IMR-90 (cell line): ENCODE measurements around the gene SNX5. TPM values are rescaled to one million over a fixed set of nuclear protein-coding genes. Genes with fewer than 3 reads are reported as not detected.

Experiments
- ATAC-seq: fragments of 200-7000 bp; cut with Tn5 transposase; 2 replicates; pipeline ENCODE4 v1.9.1; 2020; ENCODE audit warnings: low read depth, mild to moderate bottlenecking, moderate library complexity
- BruUV-seq: library from RNA; stranded (reverse); fragments of 400-500 nt; replicated peaks from 2 replicates; lab custom pipeline; 2021; lab: Mats Ljungman, UMichigan
- CTCF ChIA-PET: fragments of 300-600 bp; formaldehyde crosslinking; extraction: SDS; loops from one replicate; lab custom pipeline; 2021; ENCODE audit warnings: antibody characterized with exemption; lab: Yijun Ruan, JAX
- POLR2A ChIA-PET: fragments of 300-600 bp; sonication (Branson Sonifier 250); formaldehyde crosslinking; loops from one replicate; lab custom pipeline; 2022; ENCODE audit warnings: antibody characterized with exemption; ENCODE audit not compliant: unreplicated experiment; lab: Charles Lee
- DNase-seq: peaks from one replicate; pipeline ENCODE4 v3.0.0; 2013
- H2AFZ ChIP-seq: replicated peaks from 2 replicates; pipeline ENCODE3; 2013; ENCODE audit warnings: low read length, mild to moderate bottlenecking; ENCODE audit not compliant: poor library complexity
- H2AK5ac ChIP-seq: 2 replicates; pipeline ENCODE4 v1.6.1; 2013; ENCODE audit warnings: low read depth, low read length, inconsistent platforms
- H2AK9ac ChIP-seq: replicated peaks from 2 replicates; pipeline ENCODE3; 2013; ENCODE audit warnings: mild to moderate bottlenecking, low read depth, low read length, moderate library complexity; ENCODE audit not compliant: poor library complexity
- H2BK120ac ChIP-seq: 2 replicates; pipeline ENCODE4 v1.6.1; 2013; ENCODE audit warnings: low read depth, low read length, inconsistent platforms
- H2BK15ac ChIP-seq: 3 replicates; pipeline ENCODE4 v1.6.1; 2013; ENCODE audit warnings: low read depth, low read length, inconsistent platforms
- H2BK20ac ChIP-seq: 2 replicates; pipeline ENCODE4 v1.6.1; 2013; ENCODE audit warnings: low read depth, mild to moderate bottlenecking, inconsistent platforms, low read length, moderate library complexity
- H2BK5ac ChIP-seq: 2 replicates; pipeline ENCODE4 v1.6.1; 2013; ENCODE audit warnings: mild to moderate bottlenecking, low read depth, low read length, inconsistent platforms; ENCODE audit not compliant: poor library complexity, severe bottlenecking
- H3K14ac ChIP-seq: replicated peaks from 2 replicates; pipeline ENCODE4 v1.6.1; 2013; ENCODE audit warnings: low read depth, low read length, inconsistent platforms
- H3K18ac ChIP-seq: 2 replicates; pipeline ENCODE4 v1.6.1; 2013; ENCODE audit warnings: low read depth, low read length, control low read depth
- H3K23ac ChIP-seq: 2 replicates; pipeline ENCODE4 v1.6.1; 2013; ENCODE audit warnings: low read depth, low read length, inconsistent platforms
- H3K27ac ChIP-seq: 2 replicates; pipeline ENCODE4 v1.5.1; 2013; ENCODE audit warnings: mild to moderate bottlenecking, control low read depth, low read length; ENCODE audit not compliant: insufficient read depth
- H3K27me3 ChIP-seq: 2 replicates; pipeline ENCODE4 v1.6.1; 2013; ENCODE audit warnings: low read length; ENCODE audit not compliant: control insufficient read depth, insufficient read depth
- H3K36me3 ChIP-seq: 2 replicates; pipeline ENCODE4 v1.6.1; 2013; ENCODE audit warnings: low read length, mixed read lengths; ENCODE audit not compliant: control insufficient read depth, insufficient read depth
- H3K4ac ChIP-seq: 2 replicates; pipeline ENCODE4 v1.6.1; 2013; ENCODE audit warnings: low read depth, low read length, inconsistent platforms
- H3K4me1 ChIP-seq: 2 replicates; pipeline ENCODE4 v1.6.1; 2013; ENCODE audit warnings: low read length, mixed read lengths; ENCODE audit not compliant: control insufficient read depth, insufficient read depth
- H3K4me2 ChIP-seq: 2 replicates; pipeline ENCODE4 v1.6.1; 2013; ENCODE audit warnings: low read depth, mild to moderate bottlenecking, control low read depth, low read length, moderate library complexity
- H3K4me3 ChIP-seq: 2 replicates; pipeline ENCODE4 v1.5.1; 2013; ENCODE audit warnings: low read depth, mild to moderate bottlenecking, control low read depth, low read length, moderate library complexity; ENCODE audit not compliant: insufficient read depth
- H3K56ac ChIP-seq: 2 replicates; pipeline ENCODE4 v1.6.1; 2013; ENCODE audit warnings: low read length, inconsistent platforms; ENCODE audit not compliant: insufficient read depth; ENCODE audit errors: extremely low read depth
- H3K79me1 ChIP-seq, 2 experiments: 2 replicates each; pipeline ENCODE4 v1.6.1; 2013; ENCODE audit warnings: low read length in 2 of 2, inconsistent platforms in 1 of 2, low read depth in 1 of 2
- H3K9ac ChIP-seq: 2 replicates; pipeline ENCODE4 v1.6.1; 2013; ENCODE audit warnings: low read depth, low read length, control low read depth
- H3K9me1 ChIP-seq: 2 replicates; pipeline ENCODE4 v1.6.1; 2013; ENCODE audit warnings: low read length, inconsistent platforms; ENCODE audit not compliant: insufficient read depth
- H3K9me3 ChIP-seq: 2 replicates; pipeline ENCODE4 v1.6.1; 2013; ENCODE audit warnings: low read length; ENCODE audit not compliant: control insufficient read depth, insufficient read depth
- H4K20me1 ChIP-seq: 2 replicates; pipeline ENCODE4 v1.6.1; 2013; ENCODE audit warnings: low read length, inconsistent platforms; ENCODE audit not compliant: insufficient read depth
- H4K5ac ChIP-seq: 2 replicates; pipeline ENCODE4 v1.6.1; 2013; ENCODE audit warnings: mild to moderate bottlenecking, low read depth, low read length, control low read depth
- H4K8ac ChIP-seq, 2 experiments: 2 replicates each; pipeline ENCODE4 v1.6.1; 2013; ENCODE audit warnings: low read depth in 2 of 2, low read length in 2 of 2, control low read depth in 1 of 2, inconsistent platforms in 1 of 2
- H4K91ac ChIP-seq: 2 replicates; pipeline ENCODE4 v1.6.1; 2013; ENCODE audit warnings: low read depth, low read length, inconsistent platforms; ENCODE audit not compliant: insufficient read depth
- BHLHE40 ChIP-seq: fragments of 150-350 bp; IDR thresholded peaks from 2 replicates; pipeline ENCODE4 v1.6.1; 2016; ENCODE audit warnings: mild to moderate bottlenecking, low read depth, low read length
- CEBPB ChIP-seq: IDR thresholded peaks from 2 replicates; pipeline ENCODE4 v1.6.1; 2012; ENCODE audit warnings: low read depth, low read length, improper control_type of control experiment
- CHD1 ChIP-seq: IDR thresholded peaks from 2 replicates; pipeline ENCODE4 v1.6.1; 2012; ENCODE audit warnings: low read depth, low read length, improper control_type of control experiment
- CTCF ChIP-seq: conservative IDR thresholded peaks from 2 replicates; pipeline ENCODE4 v1.5.1; 2012; ENCODE audit warnings: mild to moderate bottlenecking, low read depth, low read length, improper control_type of control experiment
- ELK1 ChIP-seq: fragments of 150-350 bp; IDR thresholded peaks from 2 replicates; pipeline ENCODE4 v1.6.1; 2016; ENCODE audit warnings: low read depth, mild to moderate bottlenecking, low read length, moderate library complexity, borderline replicate concordance
- FOS ChIP-seq: fragments of 150-350 bp; IDR thresholded peaks from 2 replicates; pipeline ENCODE4 v1.6.1; 2016; ENCODE audit warnings: low read depth, low read length
- MAFK ChIP-seq: IDR thresholded peaks from 2 replicates; pipeline ENCODE4 v1.6.1; 2012; ENCODE audit warnings: low read depth, low read length, improper control_type of control experiment
- MAZ ChIP-seq: IDR thresholded peaks from 2 replicates; pipeline ENCODE4 v1.6.1; 2012; ENCODE audit warnings: low read depth, mild to moderate bottlenecking, low read length, improper control_type of control experiment, moderate library complexity, borderline replicate concordance
- MXI1 ChIP-seq: IDR thresholded peaks from 2 replicates; pipeline ENCODE4 v1.6.1; 2012; ENCODE audit warnings: low read depth, mild to moderate bottlenecking, low read length, moderate library complexity, borderline replicate concordance
- NFE2L2 ChIP-seq: fragments of 150-350 bp; IDR thresholded peaks from 2 replicates; pipeline ENCODE4 v1.6.1; 2016; ENCODE audit warnings: low read depth, mild to moderate bottlenecking, low read length
- POLR2A ChIP-seq: IDR thresholded peaks from 2 replicates; pipeline ENCODE4 v1.6.1; 2012; ENCODE audit warnings: mild to moderate bottlenecking, low read depth, low read length
- RAD21 ChIP-seq: IDR thresholded peaks from 2 replicates; pipeline ENCODE4 v1.6.1; 2012; ENCODE audit warnings: low read length, improper control_type of control experiment
- RCOR1 ChIP-seq: IDR thresholded peaks from 2 replicates; pipeline ENCODE4 v1.6.1; 2012; ENCODE audit warnings: mild to moderate bottlenecking, low read length, improper control_type of control experiment; ENCODE audit not compliant: insufficient replicate concordance
- RFX5 ChIP-seq: IDR thresholded peaks from 2 replicates; pipeline ENCODE4 v1.8.0; 2012; ENCODE audit warnings: low read depth, mild to moderate bottlenecking, low read length, moderate library complexity
- SMC3 ChIP-seq: fragments of 150-350 bp; IDR thresholded peaks from 2 replicates; pipeline ENCODE4 v1.6.1; 2016; ENCODE audit warnings: low read depth, mild to moderate bottlenecking, antibody characterized with exemption, low read length, moderate library complexity
- WGBS, 2 experiments: methylation state at CpG; one replicate each; pipeline versions ENCODE4 v1.1.5 to v1.1.7; 2013; ENCODE audit warnings: missing lambda C conversion rate in 2 of 2; ENCODE audit not compliant: insufficient read length in 1 of 2; ENCODE audit errors: extremely low coverage in 2 of 2; 5-methylcytosine and 5-hydroxymethylcytosine counted together
- dilution Hi-C: fragments of 300-500 bp; cut with HindIII; formaldehyde crosslinking; loops from one replicate; pipeline ENCODE4 v1.14.3; 2018; ENCODE audit warnings: low sequenced_read_pairs; ENCODE audit not compliant: unreplicated experiment
- in situ Hi-C: fragments of 300-500 bp; cut with MboI; formaldehyde crosslinking; loops from 3 replicates; pipeline ENCODE4 v1.14.3; 2019; ENCODE audit warnings: low sequenced_read_pairs, inconsistent platforms, mixed read lengths
- intact Hi-C: fragments of 100-400 bp; cut with micrococcal nuclease; formaldehyde crosslinking; loops from 2 replicates; pipeline ENCODE4 v1.10.0; 2022
- polyA plus RNA-seq, 3 experiments: library from polyadenylated mRNA; depleted of rRNA; stranded (reverse); fragments of >200 nt; gene quantifications; 2 replicates each; pipeline ENCODE4 v1.2.3, GENCODE V29; 2012; ENCODE audit warnings: low replicate concordance in 1 of 3
- total RNA-seq: library from RNA; depleted of rRNA; stranded (reverse); fragments of >200 nt; gene quantifications from 2 replicates; pipeline ENCODE4 v1.2.3, GENCODE V29; 2012

The SNX5 gene
- total and polyA plus RNA-seq, 2 of the 4 experiments (the other 2 are of a cell fraction) = 65.4 to 92.8 TPM

- Histone ChIP-seq H3K4me3 (no peak overlapping the region), H3K9ac (no peak overlapping the region), H3K56ac (no peak overlapping the region), H3K9me1 (no peaks in the 10 kb centered on the region), H4K5ac (no peak overlapping the region), H3K9me3 (no peaks in the 10 kb centered on the region), H4K8ac (no peak overlapping the region), H3K23ac (no peak overlapping the region), H2AK5ac (no peak overlapping the region), H2BK20ac (no peak overlapping the region), H3K4me1 (no peaks in the 10 kb centered on the region), H3K4ac (no peak overlapping the region), H4K91ac (no peak overlapping the region), H2AK9ac (no peak overlapping the region), H2BK5ac (no peak overlapping the region), H3K18ac (no peak overlapping the region), H3K27ac (no peak overlapping the region), H3K27me3 (peaks cover 7% of the 10 kb centered on the region; the same call in 1 of the 2 replicates), H4K20me1 (no peaks in the 10 kb centered on the region), H2BK120ac (no peak overlapping the region), H2AFZ (no peak overlapping the region), H3K36me3 (no peaks in the 10 kb centered on the region), H3K14ac (no peak overlapping the region), H3K4me2 (no peak overlapping the region), H3K79me1 (no peaks in the 10 kb centered on the region), H2BK15ac (no peak overlapping the region)
- intact Hi-C loops (no loop called here), dilution Hi-C loops (no loop called here), in situ Hi-C loops (no loop called here)
- TF ChIP-seq NFE2L2 (no peak), CHD1 (no peak), CEBPB (no peak), FOS (no peak), MXI1 (no peak), MAFK (no peak), POLR2A (no peak), RAD21 (no peak), CTCF (no peak), BHLHE40 (no peak), RCOR1 (no peak), SMC3 (no peak), MAZ (no peak), RFX5 (no peak), ELK1 (no peak)
- ATAC-seq = no peak
- DNase-seq = no peak
- BruUV-seq = no TSS peak
- 77% methylated on average over 9 of the region's 10 CpGs; no CpG with 5 or more reads in 1 of the 2 experiments for WGBS, 2 experiments
- ChIA-PET POLR2A (no interaction called here), CTCF (interaction anchor here (1.3 kb wide), 1 partner anchor 12 kb away, joined by 3 read pairs; no protein-coding TSS in a partner anchor)
Observed at GRCh38 chr20:18018100-18018499, 49.5 kb upstream of the SNX5 start.
